Inflammatory macrophage treated with lipopolysaccharide for 4 hours (primary cell): ENCODE data around the gene BCAS4.
"Not testable (repeated sequence)": the region's sequence is repeated elsewhere in the genome, so short reads cannot be mapped to it uniquely, and the experiment has no call there.

ENCODE experiments used
- DNase-seq: peaks from one replicate; pipeline ENCODE4 v3.0.0-alpha.2; 2020

BCAS4 gene

DNA sequence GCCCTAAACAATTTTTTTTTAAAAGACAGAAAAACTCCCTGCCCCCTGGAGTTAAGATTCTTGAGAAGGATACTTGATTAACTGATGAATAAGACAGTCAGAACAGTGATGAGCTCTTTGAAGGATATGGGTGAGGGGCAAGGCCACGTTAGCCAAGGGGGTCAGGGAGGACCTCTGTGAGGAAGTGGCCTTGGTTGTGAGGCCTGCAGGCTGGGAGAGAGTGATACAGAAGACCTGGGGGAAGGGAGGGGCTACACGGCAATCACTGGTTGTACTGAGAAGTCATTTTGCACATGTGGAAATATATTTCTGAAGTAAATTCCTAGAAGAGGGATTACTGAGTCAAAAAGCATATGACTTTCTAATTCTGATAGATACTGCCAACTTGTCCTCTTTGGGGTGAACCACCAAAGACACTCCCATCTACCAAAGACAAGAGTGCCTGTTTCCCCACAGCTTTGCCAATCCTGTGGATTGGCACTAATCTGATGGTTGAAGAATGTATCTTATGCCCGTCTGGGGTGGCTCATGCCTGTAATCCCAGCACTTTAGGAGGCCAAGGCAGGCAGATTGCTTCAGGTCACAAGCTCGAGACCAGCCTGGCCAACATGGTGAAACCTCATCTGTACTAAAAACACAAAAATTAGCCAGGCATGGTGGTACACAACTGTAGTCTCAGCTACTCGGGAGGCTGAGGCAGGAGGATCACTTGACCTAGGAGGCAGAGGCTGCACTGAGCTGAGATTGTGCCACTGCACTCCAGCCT lies 22.3 kb upstream of the BCAS4 start:
- no peak for DNase-seq

DNA sequence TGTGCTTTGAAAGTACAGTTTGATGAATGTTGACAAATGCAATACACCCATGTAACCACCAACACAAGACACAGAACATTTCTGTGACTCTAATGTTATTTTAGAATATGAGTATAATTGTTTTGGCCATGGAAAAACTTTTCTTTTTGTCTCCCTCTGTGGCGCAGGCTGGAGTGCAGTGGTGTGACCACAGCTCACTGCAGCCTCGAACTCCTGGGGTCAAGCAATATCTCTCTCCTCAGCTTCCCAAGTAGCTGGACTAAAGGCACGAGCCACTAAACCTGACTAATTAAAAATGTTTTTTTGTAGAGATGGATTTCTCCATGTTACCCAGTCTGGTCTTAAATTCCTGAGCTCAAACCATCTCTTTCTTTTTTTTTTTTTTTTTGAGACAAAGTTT lies 20.3 kb upstream of the BCAS4 start:
- DNase-seq, result no peak

DNA sequence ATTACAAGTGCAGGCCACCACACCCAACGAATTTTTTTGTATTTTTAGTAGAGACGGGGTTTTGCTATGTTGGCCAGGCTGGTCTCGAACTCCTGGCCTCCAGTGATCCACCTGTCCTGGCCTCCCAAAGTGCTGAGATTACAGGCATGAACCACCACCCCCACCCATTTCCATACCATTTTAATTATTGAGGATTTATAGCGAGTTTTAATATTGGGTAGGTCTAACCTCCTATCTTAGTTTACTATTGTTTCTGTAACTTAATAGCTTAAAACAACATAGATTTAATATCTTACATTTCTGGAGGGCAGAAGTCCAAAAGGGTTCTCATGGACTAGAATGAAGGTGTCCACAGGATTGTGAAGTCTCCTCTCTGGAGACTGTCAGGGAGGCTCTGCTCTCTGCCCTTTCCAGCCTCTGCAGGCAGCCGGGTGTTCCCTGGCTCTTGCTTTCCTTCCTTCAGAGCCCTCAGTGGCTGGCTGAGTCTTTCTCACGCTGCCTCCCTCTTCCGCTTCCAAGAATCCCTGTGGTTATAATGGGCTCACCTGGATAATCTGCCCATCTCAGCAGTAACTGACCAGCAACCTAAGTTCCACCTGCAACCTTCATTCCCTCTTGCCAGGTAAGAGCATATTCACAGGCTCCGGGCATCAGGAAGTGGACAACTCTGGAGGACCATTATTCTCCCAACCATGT lies 18.6 kb upstream of the BCAS4 start:
- no peak for DNase-seq

DNA sequence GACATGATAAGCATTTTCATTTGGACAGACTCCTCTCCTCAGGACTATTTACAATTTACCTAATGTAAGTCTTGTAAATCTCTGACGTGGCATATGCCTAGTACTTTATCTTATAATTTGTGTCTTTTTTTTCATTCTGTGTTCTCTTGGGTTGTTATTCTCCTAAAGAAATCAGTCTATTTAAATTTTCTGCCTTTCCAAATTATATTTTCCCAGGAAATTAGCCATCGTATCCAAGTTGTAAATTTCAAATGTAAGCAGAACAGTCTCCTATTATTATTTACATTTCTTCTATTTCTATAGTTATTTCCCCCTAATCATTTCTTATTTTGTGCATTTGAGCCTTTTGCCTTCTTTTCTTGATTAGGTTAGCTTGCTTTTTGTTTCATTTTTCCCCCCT lies 17.5 kb upstream of the BCAS4 start:
- no peak for DNase-seq

DNA sequence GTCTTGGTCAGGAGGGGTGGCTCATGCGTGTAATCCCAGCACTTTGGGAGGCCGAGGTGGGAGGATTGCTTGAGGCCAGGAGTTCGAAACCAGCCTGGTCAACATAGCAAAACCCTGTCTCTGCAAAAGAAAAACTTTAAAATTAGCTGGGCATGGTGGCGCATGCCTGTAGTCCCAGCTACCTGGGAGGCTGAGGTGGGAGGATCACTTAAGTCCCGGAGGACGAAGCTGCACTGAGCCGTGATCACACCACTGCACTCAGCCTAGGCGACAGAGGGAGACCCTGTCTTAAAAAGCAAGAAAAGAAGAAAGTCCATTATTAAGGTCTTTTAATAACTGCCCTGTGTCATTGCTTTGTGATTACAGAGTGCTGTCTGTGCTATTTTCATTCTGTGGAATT lies 15.9 kb upstream of the BCAS4 start:
- not testable (repeated sequence) for DNase-seq

DNA sequence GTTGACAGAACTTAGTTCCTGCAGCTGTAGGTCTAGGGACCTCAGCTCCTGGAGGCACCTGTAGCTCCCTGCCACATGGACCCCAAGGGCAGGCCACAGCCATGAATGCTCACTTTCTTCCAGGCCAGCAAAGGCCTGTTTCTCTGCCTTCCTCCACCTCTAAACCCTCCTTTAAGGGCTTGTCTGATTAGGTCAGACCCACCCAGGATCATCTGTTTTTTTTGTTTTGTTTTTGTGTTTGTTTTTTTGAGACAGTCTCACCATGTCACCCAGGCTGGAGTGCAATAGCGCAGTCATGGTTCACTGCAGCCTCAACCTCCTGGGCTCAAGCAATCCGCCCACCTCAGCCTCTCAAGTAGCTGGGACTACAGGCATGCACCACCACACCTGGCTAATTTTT lies 11.5 kb upstream of the BCAS4 start:
- DNase-seq, result no peak

DNA sequence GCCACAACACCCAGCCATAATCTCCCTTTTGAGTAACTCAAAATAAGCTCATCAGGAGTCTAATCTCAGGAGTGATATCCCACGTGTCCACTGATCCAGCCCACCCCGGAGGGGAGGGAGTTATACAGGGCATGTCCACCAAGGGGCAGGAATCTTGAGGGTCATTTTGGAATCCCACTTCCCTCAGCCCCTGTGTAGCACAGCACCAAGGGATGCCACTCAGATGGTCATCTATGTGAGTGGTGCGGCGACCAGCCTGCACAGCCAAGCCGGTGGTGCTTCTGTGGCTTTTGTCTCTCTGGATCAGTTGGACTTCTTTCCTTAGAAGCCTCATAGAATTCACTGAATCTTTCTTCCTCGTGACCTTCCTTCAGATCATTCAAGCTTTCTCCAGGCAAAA lies 11.0 kb upstream of the BCAS4 start:
- DNase-seq, result no peak

DNA sequence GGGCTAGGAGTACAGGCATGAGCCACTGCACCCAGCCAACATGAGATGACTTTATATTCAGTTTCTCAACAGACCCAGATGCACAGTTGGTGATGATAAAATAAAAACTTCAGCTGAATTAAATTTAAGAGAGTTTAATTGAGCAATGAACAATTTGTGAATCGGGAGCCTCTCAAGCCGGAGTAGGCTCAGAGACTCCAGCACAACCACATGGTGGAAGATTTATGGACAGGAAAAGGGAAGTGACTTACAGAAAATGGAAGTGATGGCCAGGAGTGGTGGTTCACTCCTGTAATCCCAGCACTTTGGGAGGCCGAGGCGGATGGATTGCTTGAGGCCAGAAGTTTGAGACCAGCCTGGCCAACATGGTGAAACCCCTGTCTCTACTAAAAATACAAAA lies 10.4 kb upstream of the BCAS4 start:
- peak; percentile 17 for DNase-seq

DNA sequence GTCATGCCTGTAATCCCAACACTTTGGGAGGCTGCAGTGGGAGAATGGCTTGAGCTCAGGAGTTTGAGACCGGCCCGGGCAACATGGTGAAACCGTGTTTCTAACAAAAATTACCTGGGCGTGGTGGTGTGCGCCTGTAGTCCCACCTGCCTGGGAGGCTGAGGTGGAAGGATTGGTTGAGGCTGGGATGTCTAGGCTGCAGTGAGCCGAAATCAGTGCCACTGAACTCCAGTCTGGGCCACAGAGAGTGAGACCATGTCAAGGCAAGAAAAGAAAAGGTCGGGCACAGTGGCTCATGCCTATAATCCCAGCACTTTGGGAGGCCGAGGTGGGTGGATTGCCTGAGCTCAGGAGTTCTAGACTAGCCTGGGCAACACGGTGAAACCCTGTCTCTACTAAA lies 8.2 kb upstream of the BCAS4 start:
- no peak for DNase-seq

DNA sequence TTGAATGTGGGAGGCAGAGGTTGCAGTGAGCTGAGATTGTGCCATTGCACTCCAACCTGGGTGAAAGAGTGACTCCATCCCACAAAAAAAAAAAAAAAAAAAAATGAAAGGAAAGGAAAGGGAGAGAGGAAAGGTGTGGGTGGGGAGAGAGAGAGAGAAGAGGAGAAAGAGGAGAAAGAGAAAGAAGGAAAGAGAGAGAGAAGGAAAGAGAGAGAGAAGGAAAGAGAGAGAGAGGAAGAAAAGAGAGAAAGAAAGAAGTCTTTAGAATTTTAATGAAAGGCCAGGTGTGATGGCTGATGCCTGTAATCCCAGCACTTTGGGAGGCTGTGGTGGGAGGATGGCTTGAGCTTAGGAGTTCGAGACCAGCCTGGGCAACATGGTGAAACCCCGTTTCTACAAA lies 7.7 kb upstream of the BCAS4 start:
- no peak for DNase-seq

DNA sequence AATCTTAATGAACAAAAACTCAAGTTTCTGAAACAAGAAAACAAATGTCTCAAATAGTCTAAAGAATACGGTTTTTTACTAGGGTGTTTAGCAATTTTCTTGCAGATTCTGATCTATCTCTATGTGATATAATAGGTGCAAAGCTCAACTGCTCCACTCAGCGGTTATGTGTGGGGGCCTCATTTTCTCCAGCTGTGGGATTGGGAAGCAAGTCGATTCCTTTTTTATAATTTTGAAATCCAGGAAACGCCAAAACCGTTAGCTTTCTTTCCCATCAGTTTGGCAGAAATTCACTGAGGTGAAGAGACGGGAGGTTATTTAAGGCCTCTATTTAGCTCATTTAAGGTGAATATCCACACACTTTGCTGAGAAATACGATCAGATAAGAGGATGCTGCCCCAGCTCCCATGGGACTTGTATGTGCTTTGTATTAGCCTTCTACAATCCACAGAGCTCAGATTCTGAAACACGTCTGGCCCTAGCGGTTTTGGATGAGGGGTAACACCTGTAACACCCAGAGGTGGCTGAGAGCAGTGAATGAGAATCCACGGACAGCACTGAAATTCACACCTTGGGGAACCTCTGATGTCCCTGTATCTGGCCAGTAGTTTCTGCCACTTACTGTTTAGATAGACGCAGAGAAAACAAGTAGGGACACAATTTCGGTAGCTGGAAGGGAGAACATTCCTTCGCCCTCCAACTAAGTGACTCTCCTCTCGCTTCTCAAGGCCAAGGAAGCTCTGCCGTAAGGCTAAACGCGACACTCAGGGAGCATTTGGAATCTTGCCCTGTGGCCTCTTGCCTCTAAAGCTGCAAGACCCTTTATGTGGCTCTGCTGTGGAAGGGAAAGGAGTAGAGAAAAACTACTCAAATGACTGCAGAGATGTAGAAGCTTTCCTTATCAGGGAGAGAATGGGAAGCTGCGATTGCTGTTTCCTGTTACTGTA lies 6.5 kb upstream of the BCAS4 start:
- DNase-seq, result no peak

DNA sequence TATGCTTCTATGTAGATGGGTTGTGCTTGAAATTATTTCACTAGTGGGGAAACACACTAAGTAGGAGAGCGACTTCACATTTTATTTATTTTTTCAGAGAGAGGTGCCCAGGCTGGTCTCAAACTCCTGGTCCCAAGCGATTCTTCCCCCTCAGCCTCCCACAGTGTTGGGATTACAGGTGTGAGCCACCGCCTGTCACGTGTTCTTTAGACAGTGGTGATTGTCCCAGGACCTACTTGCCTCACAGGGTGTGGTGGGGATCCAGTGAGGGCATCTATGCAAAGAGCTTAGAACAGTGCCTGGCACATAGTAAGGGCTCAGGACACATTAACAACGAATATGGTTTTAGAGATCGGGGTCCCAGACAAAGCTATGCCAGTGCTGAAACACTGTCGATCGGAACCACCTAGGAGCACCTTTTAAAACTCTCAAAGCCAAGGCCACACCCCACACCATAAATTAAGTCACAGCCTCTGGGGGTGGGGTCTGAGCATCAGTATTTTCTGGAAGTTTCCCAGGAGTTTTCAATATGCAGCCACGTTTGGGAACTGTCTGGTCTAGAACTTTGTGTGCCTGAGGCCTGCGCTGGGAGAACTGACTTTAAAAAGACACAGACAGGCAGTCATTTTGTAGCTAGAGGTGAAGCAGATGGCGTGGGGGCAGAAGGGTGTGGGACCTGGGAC lies 4.8 kb upstream of the BCAS4 start:
- no peak for DNase-seq

DNA sequence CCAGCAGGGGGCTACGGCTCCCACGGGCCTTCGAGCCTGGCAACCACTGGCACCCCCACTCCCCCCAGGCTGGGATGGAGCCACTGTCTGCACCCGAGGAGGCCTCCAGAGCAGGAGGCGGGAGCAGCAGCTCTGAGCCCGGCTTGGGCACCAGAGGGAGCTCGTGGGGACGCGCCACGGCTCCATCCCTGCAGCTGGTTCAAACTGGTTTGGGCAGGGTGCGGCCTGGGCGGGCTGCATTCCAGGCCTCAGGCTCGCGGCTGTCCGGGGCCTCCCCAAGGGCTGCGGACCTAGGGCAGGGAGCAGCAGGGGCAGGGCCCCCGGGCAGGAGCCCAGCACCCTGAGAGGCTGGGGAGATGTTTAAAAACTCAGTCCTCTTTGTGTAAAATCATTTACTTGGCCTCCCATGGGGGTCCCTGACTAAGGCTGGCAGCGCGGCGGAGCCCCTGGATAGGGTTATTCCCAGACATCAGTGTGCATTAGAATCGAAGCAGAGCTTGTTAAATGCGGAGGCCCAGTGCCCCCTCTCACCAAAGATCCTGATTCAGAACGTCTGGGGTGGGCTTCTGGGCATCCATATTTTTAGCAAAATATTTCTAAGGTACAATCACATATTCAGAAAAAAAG lies 4.1 kb upstream of the BCAS4 start:
- peak; percentile 82 for DNase-seq

DNA sequence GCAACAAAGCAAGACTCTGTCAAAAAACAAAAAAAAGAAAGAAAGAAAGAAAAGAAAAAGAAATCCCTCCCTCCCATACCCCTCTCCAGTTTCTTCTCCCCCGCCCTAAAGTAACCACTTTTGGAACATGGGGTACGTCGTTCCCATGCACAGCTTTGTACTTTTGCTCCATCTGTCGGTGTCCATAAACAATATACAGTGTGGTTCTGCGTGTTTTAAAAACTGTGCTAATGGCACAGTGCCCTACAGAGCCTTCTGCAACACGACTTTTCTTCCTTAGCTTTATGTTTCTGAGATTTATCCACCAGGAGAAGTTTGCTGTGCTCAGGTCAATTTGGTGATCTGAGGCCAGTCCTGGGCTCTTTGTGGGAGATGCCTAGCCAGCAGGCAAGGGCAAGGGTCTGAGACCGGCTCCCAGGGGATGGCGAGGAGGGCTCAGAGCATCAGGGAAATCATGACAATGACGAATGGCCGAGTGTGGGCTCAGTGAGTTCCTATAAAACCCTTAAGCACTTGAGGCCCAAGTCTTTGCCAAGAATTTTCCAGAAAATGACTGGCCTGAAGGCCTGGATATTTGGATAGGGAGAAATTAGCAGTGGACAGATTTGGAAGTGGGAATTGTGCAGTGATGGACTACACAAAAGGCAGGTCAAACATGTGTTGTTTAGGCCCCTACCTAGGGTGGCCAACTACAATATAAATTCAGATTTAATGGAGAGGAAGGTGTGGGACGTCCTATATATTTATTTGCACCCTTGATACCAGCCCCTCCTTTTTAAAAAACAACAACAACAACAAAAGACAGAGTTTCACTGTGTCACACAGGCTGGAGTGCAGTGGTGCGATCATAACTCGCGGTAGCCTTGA lies 1.9 kb upstream of the BCAS4 start:
- no peak for DNase-seq

DNA sequence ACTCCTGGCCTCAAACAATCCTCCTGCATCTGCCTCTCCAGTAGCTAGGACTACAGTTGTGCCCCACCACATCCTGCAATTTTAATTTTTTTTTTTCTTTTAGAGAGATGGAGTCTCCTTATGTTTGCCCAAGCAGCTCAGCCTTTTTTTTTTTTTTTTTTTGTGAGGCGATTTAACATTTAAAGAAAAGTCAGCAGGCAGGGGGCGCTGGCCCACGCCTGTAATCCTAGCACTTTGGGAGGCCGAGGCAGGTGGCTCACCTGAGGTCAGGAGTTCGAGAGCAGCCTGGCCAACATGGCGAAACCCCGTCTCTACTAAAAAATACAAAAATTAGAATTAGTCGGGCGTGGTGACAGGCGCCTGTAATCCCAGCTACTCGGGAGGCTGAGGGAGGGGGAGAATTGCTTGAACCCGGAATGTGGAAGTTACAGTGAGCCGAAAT lies 1.3 kb upstream of the BCAS4 start:
- not testable (repeated sequence) for DNase-seq

DNA sequence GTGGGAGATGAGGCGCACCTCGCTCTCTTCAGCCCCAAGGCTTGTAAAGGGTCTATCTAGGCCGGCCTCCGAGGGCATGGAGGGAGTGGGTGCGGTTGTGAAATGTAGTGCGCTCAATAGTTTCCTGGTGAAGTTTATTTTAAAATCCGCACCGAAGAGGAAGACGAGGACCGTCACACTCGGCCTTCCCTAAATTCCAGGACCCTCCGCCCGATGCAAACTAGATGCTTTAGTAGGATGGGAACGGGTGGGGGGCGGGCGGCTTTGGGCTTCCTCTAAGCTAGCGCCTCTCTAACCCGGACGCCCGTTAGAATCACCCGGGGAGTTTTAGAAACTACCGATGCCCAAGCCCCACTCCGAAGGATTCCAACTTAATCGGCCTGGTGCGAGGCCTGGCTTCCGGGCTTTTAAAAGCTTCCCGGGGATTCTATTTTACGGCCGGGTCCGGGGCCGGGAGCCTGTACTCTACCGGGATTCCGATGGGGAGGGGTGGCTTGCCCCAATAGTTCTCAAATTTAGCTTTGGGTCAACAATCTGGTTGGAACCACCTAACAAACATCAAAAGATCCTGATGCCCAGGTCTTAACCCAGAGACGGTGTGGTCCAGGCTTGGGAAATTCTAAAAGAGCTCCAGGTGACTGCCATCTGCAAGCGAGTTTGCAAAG lies 548 bp upstream of the BCAS4 start:
- no peak for DNase-seq

DNA sequence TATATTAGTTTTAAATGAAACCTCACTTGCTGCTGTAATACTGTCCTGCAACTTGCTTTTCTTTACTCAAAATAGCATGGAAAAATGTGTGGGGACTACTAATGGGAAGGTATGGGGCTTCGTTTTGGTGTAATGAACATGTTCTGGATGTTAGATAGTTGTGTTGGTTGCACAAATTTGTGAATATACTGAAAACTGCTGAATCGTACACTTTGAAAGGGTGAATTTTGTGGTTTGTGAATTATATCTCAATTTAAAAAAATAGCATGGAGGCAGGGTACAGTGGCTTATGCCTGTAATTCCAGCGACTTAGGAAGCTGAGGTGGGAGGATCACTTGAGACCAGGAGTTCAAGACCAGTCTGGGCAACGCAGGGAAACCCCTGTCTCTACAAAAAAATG lies 2.3 kb downstream of the BCAS4 start:
- no peak for DNase-seq

DNA sequence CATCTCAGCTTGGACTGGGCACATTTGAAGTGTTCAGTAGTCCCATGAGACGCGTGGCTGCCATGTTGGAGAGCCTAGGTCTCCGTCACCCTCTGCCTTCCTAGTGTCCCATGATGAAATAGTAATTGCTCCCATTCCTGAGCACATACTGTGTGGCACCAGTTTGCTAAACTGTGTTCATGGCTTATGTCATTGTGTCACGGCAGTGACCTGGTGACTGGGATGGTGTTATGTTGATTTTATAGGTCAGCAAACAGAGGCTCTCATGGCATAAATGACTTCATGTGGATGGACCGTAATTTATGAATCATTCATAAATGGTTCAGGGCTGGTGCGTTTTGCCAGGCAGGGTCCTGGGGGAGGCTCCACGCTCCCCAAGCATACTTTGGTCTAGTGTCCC lies 3.8 kb downstream of the BCAS4 start:
- no peak for DNase-seq

DNA sequence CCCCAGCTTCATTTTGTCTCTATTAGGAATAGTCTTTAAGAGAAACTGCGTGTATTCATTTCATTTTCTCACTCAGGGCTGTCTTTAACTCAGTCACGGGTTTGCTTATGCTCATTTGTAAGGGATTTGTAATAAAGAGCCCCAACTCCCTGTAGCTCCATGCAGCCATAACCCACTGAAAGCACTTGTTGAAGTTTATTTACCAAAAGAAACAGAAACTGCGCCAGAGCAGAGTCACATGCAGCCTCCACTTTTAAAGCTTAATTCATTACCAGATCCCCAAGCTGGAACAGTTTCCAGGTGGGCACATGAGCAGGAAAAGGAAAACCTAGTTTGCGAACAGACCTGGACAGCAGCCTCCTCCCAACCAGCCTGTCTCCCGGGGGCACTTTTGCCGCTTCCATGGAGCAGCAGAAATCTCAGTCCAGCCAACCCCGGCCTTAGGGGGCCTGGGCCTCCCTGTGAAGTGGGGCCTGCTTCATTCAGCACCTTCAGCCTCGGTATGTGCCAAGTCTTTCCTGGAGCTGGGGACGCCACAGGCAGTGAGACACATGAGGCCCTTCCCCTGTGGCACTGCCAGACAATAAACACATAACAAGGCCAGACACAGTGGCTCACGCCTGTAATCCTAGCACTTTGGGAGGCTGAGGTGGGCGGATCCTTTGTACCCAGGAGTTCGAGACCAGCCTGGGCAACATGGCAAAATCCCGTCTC lies 4.5 kb downstream of the BCAS4 start:
- DNase-seq, result no peak

DNA sequence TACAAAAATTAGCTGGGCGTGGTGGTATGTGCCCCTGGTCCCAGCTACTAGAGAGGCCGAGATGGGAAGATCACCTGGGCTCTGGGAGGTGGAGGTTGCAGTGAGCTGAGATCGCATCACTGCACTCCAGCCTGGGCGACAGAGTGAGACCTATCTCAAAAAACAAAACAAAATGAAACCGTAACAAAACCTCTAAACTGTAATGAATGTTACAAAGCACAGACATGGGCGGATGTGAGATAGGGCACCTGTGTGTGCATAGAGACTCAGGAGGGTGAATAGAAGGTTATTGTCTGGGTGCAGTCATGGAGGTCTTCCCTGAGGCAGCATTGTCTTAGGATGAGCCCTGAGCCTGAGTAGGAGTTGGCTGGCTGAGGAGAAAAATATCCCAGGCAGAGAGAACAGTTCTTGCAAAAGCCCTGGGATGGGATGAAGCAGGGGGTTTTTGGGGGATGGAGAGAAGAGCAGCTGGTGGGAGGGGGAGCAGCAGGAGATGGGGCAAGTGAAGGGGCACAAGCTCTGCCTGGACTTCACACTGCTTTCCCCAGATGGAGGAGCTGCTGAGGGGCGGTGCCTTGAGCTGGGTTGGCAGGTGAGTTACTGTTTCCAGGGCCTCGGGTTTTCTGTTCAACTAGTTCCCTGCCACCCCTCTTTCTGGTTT lies 5.2 kb downstream of the BCAS4 start:
- no peak for DNase-seq
